HG03175 (cell line): ENCODE data around the gene TUBGCP5.
A peak's percentile ranks its signal among the peaks of the same experiment; 100 is the strongest.

Source experiments
- ATAC-seq: cut with Tn5 transposase; IDR thresholded peaks from one replicate; pipeline ENCODE4 v1.9.1; 2021; ENCODE audit warnings: mild to moderate bottlenecking, moderate library complexity; ENCODE audit not compliant: unreplicated experiment

Gene TUBGCP5

DNA sequence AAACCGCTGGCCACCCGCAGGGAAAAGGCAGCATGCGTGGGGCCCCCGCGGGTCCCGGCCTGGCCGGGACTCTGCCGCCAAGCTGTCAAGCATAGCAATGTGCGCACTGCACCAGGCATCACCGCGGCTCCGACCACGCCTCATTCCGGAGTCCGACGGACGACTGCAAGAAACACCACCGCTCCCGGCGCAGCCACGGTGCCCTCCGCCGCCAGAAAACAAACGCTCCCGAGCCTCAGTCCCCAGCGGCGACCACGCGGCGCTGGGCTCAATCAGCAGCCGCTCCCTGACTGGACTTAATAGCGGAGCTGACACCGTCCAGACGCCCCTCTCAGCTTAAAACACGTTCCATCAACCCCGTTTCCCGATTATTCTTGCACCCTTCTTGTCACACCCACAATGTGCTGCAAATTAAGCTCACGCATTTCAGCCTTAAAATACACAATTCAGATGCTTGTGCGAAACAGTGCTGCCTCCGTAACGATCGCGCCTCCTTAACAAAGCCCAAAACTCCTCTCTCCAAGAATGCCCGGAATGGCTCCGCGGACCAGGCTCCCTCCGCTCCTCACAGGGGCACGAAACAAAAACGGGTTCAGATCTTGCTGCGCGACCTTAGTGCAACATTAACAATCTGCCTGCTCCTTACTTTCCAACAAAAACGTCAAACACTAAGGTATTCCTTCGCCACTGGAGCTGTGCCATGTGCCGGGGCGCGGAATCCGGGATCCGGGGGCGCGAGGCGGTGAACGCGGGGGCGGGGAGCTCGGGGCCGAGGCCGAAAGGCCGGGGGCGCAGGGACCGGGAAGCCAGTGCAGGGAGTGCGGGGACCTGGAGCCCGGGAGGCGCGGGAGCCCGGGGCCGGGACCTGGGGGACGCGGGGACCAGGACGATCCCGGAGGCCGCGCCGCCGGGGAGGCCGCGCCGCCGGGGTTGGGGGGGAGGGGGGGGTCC is 59.9 kb downstream of the TUBGCP5 start:
- ATAC-seq, result peak; percentile 58

- peak; percentile 50 for ATAC-seq
These were observed 60.6 kb downstream of the TUBGCP5 start for GRCh38 chr15:22978691-22979237.

DNA sequence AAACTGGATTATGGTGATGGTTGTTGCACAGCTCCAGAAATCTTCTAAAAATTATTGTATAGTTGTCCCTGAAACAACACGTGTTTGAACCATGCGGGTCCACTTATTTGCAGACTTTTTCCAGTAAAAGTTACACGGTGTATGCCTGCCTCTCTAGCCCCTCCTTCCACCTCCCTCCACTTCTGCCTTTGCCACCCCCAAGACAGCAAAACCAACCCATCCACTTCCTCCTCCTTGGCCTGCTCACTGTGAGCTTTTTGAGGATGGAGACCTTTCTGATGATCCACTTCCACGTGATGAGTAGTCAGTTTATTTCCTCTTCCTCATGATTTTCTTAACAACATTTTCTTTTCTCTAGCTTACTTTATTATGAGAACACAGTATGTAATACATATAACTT is 64.6 kb downstream of the TUBGCP5 start:
- no peak for ATAC-seq

GRCh38 chr15:22973987-22974386 is 65.4 kb downstream of the TUBGCP5 start:
- ATAC-seq, result no peak

DNA sequence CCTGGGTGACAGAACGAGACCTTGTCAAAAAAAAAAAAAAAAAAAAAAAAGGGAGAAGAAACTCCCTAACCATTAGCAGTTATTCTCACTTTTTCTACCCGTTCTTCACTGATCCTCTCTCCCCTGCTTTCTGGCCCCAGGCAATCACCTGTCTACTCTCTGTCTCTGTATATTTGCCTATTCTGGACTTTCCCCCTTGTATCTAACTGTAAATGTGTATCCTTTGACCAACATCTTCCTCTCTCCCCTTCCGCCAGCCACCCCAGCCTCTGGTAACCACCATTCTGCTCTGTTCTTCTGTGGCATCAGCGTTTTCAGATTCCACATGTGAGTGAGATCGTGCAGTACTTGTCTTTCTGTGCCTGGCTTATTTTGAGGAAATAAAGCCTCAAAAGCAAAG is 66.1 kb downstream of the TUBGCP5 start:
- no peak for ATAC-seq

- no peak for ATAC-seq
These were observed 69.9 kb downstream of the TUBGCP5 start for GRCh38 chr15:22969489-22969888.

GRCh38 chr15:22968366-22968765 is 71.0 kb downstream of the TUBGCP5 start:
- no peak for ATAC-seq

DNA sequence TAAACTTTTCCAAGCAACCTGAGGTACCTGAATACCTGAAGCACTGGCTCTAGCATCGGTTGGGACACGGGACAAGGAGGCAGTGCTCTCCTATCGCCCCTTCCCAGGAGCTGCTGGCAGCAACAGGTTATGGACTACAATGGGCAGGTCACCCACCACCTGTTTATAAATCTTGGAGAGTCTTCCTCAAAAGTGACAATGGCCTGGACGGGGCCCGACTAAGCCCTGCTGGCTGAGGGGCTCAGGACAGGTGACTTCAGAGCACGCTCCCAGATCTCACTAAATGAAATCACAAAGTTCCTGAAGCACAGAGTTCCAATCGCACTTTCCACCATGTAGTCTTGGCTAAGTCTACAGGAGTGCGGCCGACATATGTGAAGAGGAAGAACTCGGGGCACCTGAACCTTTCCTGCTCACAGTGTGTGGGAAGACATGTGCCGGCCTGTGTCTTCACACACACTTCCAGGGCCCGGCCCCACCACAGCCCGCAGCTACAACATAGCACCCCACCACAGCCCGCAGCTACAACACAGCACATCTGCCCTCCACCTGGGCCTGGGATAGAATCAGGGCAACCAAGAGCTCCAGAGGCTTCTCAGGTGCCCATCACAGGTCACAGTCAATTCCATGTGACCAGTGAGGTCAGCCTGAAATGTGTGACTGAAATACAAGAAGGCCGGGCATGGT is 72.1 kb downstream of the TUBGCP5 start:
- ATAC-seq, result no peak

DNA sequence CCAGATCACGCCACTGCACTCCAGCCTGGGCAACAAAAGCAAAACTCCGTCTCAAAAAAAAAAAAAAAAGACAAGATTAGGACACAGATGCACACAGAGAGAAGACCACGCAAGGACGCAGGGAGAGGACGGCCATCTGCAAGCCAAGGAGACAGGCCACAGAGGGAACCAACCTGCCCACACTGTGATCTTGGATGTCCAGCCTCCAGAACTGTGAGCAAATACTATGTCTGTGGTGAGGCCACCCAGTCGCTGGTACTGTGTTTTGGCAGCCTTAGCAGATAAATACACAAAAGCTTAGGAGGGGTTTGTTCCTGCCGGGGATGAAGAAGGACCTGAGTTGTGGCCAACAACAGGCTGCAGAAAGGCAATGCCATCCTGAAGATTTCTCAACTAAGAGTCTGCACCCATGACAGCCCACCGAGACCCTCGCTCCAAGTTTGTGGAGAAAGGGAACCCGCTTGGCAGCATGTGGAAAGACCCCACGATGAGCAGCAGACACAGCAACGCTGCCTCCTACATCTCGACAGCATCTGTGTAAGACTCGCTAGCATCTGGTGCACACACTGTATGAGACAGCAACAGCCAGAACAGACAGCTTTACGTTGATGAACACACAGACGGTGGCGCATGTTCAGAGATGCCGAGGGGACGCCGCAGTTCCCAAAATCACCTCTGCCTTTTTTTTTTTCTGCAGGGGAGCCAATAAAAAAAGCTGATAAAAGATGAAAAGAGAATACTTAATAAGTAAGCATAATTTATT is 72.9 kb downstream of the TUBGCP5 start:
- ATAC-seq, result no peak

GRCh38 chr15:22963641-22964040 is 75.7 kb downstream of the TUBGCP5 start:
- no peak for ATAC-seq

- ATAC-seq, result no peak
These were observed 76.8 kb downstream of the TUBGCP5 start for GRCh38 chr15:22962611-22963010.

DNA sequence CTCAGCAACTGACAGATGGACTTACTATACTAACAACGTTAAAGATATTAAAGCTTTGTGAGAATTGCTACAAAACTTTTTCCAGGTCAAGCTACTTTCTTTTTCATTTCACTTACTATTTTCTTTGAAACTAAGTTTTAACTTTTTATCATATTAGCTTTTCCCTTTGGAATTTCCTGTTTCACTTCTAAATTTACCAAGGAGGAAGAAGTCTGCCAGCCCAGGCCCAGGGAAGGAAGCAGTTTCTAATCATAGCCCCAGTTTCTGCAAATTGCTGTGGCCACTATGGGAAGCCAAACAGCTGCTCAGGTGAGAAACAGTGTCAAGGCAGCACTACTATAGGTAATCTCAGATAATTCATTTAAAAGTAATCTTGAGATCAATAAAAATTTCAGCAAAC is 77.6 kb downstream of the TUBGCP5 start:
- no peak for ATAC-seq

DNA sequence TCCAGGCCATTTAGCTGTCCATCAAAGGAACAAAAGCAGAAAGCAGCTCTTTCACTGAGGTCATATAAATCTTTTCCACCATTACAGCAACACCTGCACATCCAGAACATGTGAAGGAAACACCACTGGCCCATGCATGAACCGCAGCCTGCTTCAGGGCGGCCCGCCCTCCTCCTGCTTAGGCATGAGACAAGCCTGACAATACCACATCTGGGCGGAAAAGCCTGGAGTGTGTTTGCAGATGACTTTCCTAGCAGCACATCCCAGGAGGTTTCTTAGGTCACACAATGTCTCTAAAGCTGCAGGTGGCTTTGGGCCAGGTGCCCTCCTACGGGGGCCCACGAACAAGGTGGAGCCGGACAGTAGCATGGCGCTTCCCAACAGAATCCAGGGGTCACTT is 78.8 kb downstream of the TUBGCP5 start:
- ATAC-seq, result no peak

DNA sequence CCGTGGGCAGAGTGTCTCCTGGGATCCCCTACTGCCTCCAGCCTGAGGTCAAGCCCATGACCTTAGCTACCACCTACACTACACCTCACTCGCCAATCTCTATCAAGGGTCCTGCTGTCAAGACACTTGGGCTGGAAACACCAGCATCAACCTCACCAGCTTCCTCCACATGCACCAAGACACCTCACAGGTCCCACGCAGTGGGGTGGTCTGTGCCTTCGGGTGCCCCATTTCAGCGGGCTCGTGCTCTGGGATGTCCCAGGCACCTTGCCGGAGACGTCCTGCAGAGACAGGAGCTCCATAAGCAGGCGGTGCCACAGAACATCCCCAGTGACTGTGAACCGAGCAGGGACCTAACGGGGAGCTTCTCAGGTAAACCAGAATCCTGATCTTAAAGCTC is 79.2 kb downstream of the TUBGCP5 start:
- no peak for ATAC-seq

- no peak for ATAC-seq
These were observed 79.9 kb downstream of the TUBGCP5 start for GRCh38 chr15:22959321-22960101.

- ATAC-seq, result no peak
These were observed 80.7 kb downstream of the TUBGCP5 start for GRCh38 chr15:22958487-22959280.

DNA sequence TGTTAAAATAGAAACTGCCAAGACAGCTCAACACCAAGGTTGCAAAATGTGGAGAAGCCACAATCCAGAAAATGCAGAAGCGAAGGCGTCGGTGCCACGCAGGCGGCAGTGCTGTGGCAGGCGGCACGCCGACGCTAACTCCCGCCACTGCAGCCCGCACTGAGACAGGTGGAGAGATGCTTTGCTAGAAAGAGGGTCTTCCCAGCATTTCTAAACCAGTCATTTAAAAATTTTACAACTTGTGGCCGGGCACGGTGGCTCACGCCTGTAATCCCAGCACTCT is 82.5 kb downstream of the TUBGCP5 start:
- ATAC-seq, result no peak

GRCh38 chr15:22956257-22956977 is 83.0 kb downstream of the TUBGCP5 start:
- ATAC-seq, result no peak

- ATAC-seq, result no peak
These were observed 83.7 kb downstream of the TUBGCP5 start for GRCh38 chr15:22955544-22956119.
